Esophagus squamous epithelium (tissue), 5 donors: Measurements from ENCODE around the gene INSM1. TPM values are rescaled to one million over a fixed set of nuclear protein-coding genes. Genes with fewer than 3 reads are reported as not detected.
"Not testable (repeated sequence)": the region's sequence is repeated elsewhere in the genome, so short reads cannot be mapped to it uniquely, and the experiment has no call there.

Source experiments
- DNase-seq: peaks from one replicate; lab custom pipeline; 2025; lab: John Stamatoyannopoulos, UW
- H3K27ac ChIP-seq, 4 donors: fragments of 200-600 bp; sonication (generic); one replicate each; pipeline ENCODE4 v1.5.1; 2016 to 2019; ENCODE audit warnings: mild to moderate bottlenecking in 1 of 4
- H3K27me3 ChIP-seq, 4 donors: fragments of 200-600 bp; sonication (generic); 1 replicate in 3 of 4; 2 replicates in 1 of 4; pipeline versions ENCODE4 v1.5.1 to v1.6.0; 2017 to 2021; ENCODE audit warnings: antibody characterized with exemption in 1 of 4
- H3K36me3 ChIP-seq, 3 donors: fragments of 200-600 bp; sonication (generic); one replicate each; pipeline ENCODE4 v1.5.1; 2016 to 2019
- H3K4me1 ChIP-seq, 3 donors: fragments of 200-600 bp; sonication (generic); one replicate each; pipeline ENCODE4 v1.5.1; 2017 to 2019
- H3K4me3 ChIP-seq, 4 donors: fragments of 200-600 bp; sonication (generic); 1 replicate in 3 of 4; 2 replicates in 1 of 4; pipeline ENCODE4 v1.5.1; 2016 to 2019; ENCODE audit warnings: mild to moderate bottlenecking in 2 of 4, moderate library complexity in 1 of 4
- H3K9me3 ChIP-seq, 3 donors: fragments of 200-600 bp; sonication (generic); one replicate each; pipeline ENCODE4 v1.5.1; 2016 to 2019
- CTCF ChIP-seq, 6 experiments: fragments of 450-650 bp in 4 of 6; fragments of 200-600 bp in 2 of 6; sonication (generic) in 2 of 6; IDR thresholded peaks; one replicate each; pipeline ENCODE4 v1.5.1; 2016 to 2019; ENCODE audit warnings: antibody characterized with exemption in 6 of 6, mild to moderate bottlenecking in 4 of 6, moderate library complexity in 4 of 6
- POLR2A ChIP-seq, 4 donors: fragments of 450-650 bp; IDR thresholded peaks; one replicate each; pipeline ENCODE4 v1.6.1; 2017; ENCODE audit warnings: antibody characterized with exemption in 4 of 4, mild to moderate bottlenecking in 4 of 4, moderate library complexity in 3 of 4
- WGBS, 2 donors: methylation state at CpG; one replicate each; pipeline ENCODE4 v1.1.5; 2018; 5-methylcytosine and 5-hydroxymethylcytosine counted together
- intact Hi-C: fragments of 100-400 bp; cut with DNase I; formaldehyde crosslinking; loops from one replicate; pipeline ENCODE4 v1.15.0; 2022
- total RNA-seq, 4 donors: library from RNA; depleted of rRNA; stranded (reverse); fragments of >200 nt; gene quantifications; one replicate each; pipeline ENCODE4 v1.1.0, GENCODE V29; 2016
- donor health status: DM: yes; HTN: yes; CAD: no.

Gene INSM1
- total RNA-seq, 4 donors from 2014 or later: not detected

- 36 to 40% methylated on average over 5 of the region's 5 CpGs for WGBS, 2 donors
- TF ChIP-seq POLR2A (IDR thresholded peaks at IDR 0.05) (no peak), CTCF (IDR thresholded peaks at IDR 0.05) (no peak)
- no peak overlapping the region for H3K4me3 ChIP-seq
These were observed 25.8 kb upstream of the INSM1 start for GRCh38 chr20:20342066-20342465.

GRCh38 chr20:20343932-20344331 is 24.0 kb upstream of the INSM1 start:
- Histone ChIP-seq H3K27ac (no peak overlapping the region), H3K9me3 (peaks cover 0 to 5% (median 0%) of the 10 kb centered on the region in 3 donors), H3K27me3 (peaks cover 0 to 14% (median 0%) of the 10 kb centered on the region in 4 donors), H3K4me1 (no peaks in the 10 kb centered on the region), H3K4me3 (no peak overlapping the region), H3K36me3 (no peaks in the 10 kb centered on the region)
- intact Hi-C loops: no loop called here
- 66 to 74% methylated on average over 6 to 7 of the region's 7 CpGs for WGBS, 2 donors
- TF ChIP-seq CTCF (IDR thresholded peaks at IDR 0.05) (no peak), POLR2A (IDR thresholded peaks at IDR 0.05) (no peak)
- no peak for DNase-seq

More at GRCh38 chr20:20342066-20342465, 25.8 kb upstream of the INSM1 start:
- H3K36me3 ChIP-seq: no peaks in the 10 kb centered on the region
- DNase-seq: no peak
- H3K27ac ChIP-seq: no peak overlapping the region
- H3K9me3 ChIP-seq: no peaks in the 10 kb centered on the region
- H3K27me3 ChIP-seq: peaks cover 0 to 14% (median 0%) of the 10 kb centered on the region in 4 donors
- no peaks in the 10 kb centered on the region for H3K4me1 ChIP-seq
- intact Hi-C loops: no loop called here

GRCh38 chr20:20344476-20344875 is 23.4 kb upstream of the INSM1 start:
- TF ChIP-seq POLR2A (IDR thresholded peaks at IDR 0.05): no peak
- no peak for TF ChIP-seq CTCF (IDR thresholded peaks at IDR 0.05)
- H3K4me3 ChIP-seq: no peak overlapping the region
- intact Hi-C loops: no loop called here

GRCh38 chr20:20353576-20353975 is 14.3 kb upstream of the INSM1 start:
- intact Hi-C loops: no loop called here
- H3K36me3 ChIP-seq: no peaks in the 10 kb centered on the region
- TF ChIP-seq CTCF (IDR thresholded peaks at IDR 0.05) (no peak), POLR2A (IDR thresholded peaks at IDR 0.05) (no peak)
- H3K9me3 ChIP-seq: no peaks in the 10 kb centered on the region
- DNase-seq: no peak
- 60 to 63% methylated on average over 3 of the region's 3 CpGs for WGBS, 2 donors
- H3K4me1 ChIP-seq: no peaks in the 10 kb centered on the region
- no peak overlapping the region for H3K27ac ChIP-seq
- H3K27me3 ChIP-seq: peaks cover 0 to 22% (median 0%) of the 10 kb centered on the region in 4 donors
- H3K4me3 ChIP-seq: no peak overlapping the region

More at GRCh38 chr20:20344476-20344875, 23.4 kb upstream of the INSM1 start:
- Histone ChIP-seq H3K27me3 (peaks cover 0 to 14% (median 0%) of the 10 kb centered on the region in 4 donors), H3K9me3 (peaks cover 0 to 5% (median 0%) of the 10 kb centered on the region in 3 donors), H3K36me3 (no peaks in the 10 kb centered on the region), H3K27ac (no peak overlapping the region), H3K4me1 (no peaks in the 10 kb centered on the region)
- 68 to 74% methylated on average over 4 of the region's 4 CpGs for WGBS, 2 donors
- DNase-seq: no peak

- H3K27me3 ChIP-seq: peaks cover 0 to 34% (median under 1%) of the 10 kb centered on the region in 4 donors
- H3K4me1 ChIP-seq, intact Hi-C loops, H3K9me3 ChIP-seq, H3K4me3 ChIP-seq, H3K36me3 ChIP-seq, DNase-seq, H3K27ac ChIP-seq: not testable (repeated sequence)
These were observed 12.4 kb upstream of the INSM1 start for GRCh38 chr20:20355503-20355902.

- peaks cover 4 to 16% (median 10%) of the 10 kb centered on the region in 3 donors for H3K4me1 ChIP-seq
- DNase-seq: no peak
- no peak overlapping the region for H3K27ac ChIP-seq
- peaks cover under 1 to 57% (median 5%) of the 10 kb centered on the region in 4 donors for H3K27me3 ChIP-seq
- TF ChIP-seq CTCF (IDR thresholded peaks at IDR 0.05) (no peak), POLR2A (IDR thresholded peaks at IDR 0.05) (no peak)
- H3K4me3 ChIP-seq: no peak overlapping the region
- H3K36me3 ChIP-seq: no peaks in the 10 kb centered on the region
- intact Hi-C loops: no loop called here
- no peaks in the 10 kb centered on the region for H3K9me3 ChIP-seq
These were observed 9.1 kb upstream of the INSM1 start for GRCh38 chr20:20358801-20359200.
